SU-DHL-6 (cell line): ENCODE results near the gene HBG2.

Experiments
- EZH2phosphoT487 ChIP-seq: fragments of 200-600 bp; sonication (generic), shearing (Covaris generic); conservative IDR thresholded peaks from 2 replicates; pipeline ENCODE4 v1.6.1; 2018; ENCODE audit warnings: mild to moderate bottlenecking, antibody characterized with exemption, low read length, moderate library complexity, mixed read lengths
- TF ChIP-seq, protein P1 (sequence below): fragments of 200-600 bp; sonication (generic); IDR thresholded peaks from one replicate; pipeline ENCODE4 v1.5.1; 2017; ENCODE audit warnings: antibody characterized with exemption, mild to moderate bottlenecking, low read length, moderate library complexity; ENCODE audit not compliant: insufficient read depth, poor library complexity, severe bottlenecking

DNA sequence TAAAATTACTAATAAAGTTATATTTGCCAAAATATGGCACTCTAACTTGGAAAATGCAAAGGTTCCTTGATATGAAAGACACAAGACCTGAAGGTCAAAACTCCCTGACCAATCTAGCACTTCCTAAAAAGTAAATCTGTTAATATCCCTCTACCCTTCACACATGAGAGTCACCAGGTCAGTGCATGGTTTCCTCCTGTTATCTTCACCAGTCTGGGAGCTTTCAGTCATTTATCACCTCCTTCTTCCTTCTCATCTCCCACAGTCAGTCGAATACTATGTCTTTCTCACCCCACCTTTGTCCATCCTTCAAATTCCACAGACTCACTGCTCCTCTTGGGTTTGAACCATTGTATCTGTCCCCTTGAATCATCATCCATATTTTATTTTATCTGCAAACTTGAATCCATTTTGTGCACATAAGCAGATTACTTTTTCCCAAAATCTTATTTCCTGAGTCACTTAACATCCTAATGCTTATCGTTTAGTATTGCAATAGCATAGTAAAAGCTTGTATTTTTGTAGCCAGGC, 12.5 kb upstream of the HBG2 start:
- TF ChIP-seq, protein P1, sequence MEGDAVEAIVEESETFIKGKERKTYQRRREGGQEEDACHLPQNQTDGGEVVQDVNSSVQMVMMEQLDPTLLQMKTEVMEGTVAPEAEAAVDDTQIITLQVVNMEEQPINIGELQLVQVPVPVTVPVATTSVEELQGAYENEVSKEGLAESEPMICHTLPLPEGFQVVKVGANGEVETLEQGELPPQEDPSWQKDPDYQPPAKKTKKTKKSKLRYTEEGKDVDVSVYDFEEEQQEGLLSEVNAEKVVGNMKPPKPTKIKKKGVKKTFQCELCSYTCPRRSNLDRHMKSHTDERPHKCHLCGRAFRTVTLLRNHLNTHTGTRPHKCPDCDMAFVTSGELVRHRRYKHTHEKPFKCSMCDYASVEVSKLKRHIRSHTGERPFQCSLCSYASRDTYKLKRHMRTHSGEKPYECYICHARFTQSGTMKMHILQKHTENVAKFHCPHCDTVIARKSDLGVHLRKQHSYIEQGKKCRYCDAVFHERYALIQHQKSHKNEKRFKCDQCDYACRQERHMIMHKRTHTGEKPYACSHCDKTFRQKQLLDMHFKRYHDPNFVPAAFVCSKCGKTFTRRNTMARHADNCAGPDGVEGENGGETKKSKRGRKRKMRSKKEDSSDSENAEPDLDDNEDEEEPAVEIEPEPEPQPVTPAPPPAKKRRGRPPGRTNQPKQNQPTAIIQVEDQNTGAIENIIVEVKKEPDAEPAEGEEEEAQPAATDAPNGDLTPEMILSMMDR = no peak
- no peak for TF ChIP-seq EZH2phosphoT487
